Measurements from ENCODE around the gene TBC1D2. TPM values are rescaled to one million over a fixed set of nuclear protein-coding genes. Genes with fewer than 3 reads are reported as not detected.

Gene TBC1D2
- total RNA-seq, 2 experiments from 2014 or later: 1.5 TPM

DNA sequence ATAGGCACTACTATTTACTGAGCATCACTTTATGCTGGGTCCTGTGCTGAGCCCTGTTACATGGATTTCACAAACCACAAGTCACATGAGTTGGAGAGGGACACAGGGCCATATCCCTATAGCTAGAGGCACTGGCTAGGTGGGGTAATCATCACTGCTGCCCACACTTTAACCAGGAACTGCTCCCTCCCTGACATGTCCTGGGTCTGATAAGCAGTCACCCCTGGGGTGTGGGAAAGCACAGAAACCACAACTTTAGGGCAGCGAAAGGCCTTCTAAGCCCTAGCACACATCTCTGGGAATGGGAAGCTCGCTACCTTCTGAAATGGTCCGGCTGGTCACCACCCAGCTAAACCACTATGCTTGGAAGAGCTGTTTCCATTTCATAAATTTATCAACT, 15.0 kb downstream of the TBC1D2 start:
- TF ChIP-seq, protein P1, sequence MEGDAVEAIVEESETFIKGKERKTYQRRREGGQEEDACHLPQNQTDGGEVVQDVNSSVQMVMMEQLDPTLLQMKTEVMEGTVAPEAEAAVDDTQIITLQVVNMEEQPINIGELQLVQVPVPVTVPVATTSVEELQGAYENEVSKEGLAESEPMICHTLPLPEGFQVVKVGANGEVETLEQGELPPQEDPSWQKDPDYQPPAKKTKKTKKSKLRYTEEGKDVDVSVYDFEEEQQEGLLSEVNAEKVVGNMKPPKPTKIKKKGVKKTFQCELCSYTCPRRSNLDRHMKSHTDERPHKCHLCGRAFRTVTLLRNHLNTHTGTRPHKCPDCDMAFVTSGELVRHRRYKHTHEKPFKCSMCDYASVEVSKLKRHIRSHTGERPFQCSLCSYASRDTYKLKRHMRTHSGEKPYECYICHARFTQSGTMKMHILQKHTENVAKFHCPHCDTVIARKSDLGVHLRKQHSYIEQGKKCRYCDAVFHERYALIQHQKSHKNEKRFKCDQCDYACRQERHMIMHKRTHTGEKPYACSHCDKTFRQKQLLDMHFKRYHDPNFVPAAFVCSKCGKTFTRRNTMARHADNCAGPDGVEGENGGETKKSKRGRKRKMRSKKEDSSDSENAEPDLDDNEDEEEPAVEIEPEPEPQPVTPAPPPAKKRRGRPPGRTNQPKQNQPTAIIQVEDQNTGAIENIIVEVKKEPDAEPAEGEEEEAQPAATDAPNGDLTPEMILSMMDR (IDR thresholded peaks at IDR 0.05): no peak
- no peak for ATAC-seq
- DNase-seq: no peak
- POLR2A ChIA-PET: interaction anchor here (1.2 kb wide), 1 partner anchor 15 kb away, joined by 3 read pairs; the partner anchor contains the start of gene TBC1D2
- H3K27me3 Mint-ChIP-seq: no peaks in the 10 kb centered on the region
- no peaks in the 10 kb centered on the region for H3K9me3 Mint-ChIP-seq
- no peaks in the 10 kb centered on the region for H3K36me3 Mint-ChIP-seq (ENCODE audit: low read depth)
- no peaks in the 10 kb centered on the region for H3K4me1 Mint-ChIP-seq (ENCODE audit: low read depth)
- no peak overlapping the region for H3K27ac Mint-ChIP-seq
- intact Hi-C loops (cut with micrococcal nuclease): no loop called here
- CTCF ChIA-PET: no interaction called here
- H3K4me3 Mint-ChIP-seq: no peak overlapping the region

DNA sequence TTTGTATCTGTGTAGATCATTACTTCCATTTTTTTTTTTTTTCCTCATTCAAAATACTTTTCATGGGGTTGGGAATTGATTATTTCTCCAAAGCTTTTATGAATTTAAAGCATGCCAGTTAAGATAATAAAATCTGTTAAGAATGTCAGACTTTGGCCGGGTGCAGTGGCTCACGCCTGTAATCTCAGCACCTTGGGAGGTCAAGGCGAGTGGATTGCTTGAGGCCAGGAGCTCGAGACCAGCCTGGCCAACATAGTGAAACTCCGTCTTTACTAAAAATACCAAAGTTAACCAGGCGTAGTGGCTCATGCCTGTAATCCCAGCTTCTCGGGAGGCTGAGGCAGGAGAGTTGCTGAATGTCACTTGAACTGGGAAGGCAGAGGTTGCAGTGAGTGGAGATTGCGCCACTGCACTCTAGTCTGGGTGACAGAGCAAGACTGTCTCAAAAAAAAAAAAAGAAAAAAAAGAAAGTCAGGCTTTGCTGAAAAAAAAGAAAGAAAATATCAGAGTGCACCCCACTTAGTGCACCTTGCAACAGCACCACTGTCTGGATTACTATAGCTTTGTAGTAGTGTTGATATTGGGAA, 18.5 kb downstream of the TBC1D2 start:
- POLR2A ChIA-PET: no interaction called here
- H3K4me3 Mint-ChIP-seq: no peak overlapping the region
- no peaks in the 10 kb centered on the region for H3K27me3 Mint-ChIP-seq
- no peaks in the 10 kb centered on the region for H3K9me3 Mint-ChIP-seq
- intact Hi-C loops (cut with micrococcal nuclease): no loop called here
- no peaks in the 10 kb centered on the region for H3K36me3 Mint-ChIP-seq (ENCODE audit: low read depth)
- no peak for DNase-seq
- H3K4me1 Mint-ChIP-seq (ENCODE audit: low read depth): no peaks in the 10 kb centered on the region
- no peak overlapping the region for H3K27ac Mint-ChIP-seq
- no peak for ATAC-seq
- TF ChIP-seq, protein P1 (IDR thresholded peaks at IDR 0.05): no peak
- CTCF ChIA-PET: no interaction called here

DNA sequence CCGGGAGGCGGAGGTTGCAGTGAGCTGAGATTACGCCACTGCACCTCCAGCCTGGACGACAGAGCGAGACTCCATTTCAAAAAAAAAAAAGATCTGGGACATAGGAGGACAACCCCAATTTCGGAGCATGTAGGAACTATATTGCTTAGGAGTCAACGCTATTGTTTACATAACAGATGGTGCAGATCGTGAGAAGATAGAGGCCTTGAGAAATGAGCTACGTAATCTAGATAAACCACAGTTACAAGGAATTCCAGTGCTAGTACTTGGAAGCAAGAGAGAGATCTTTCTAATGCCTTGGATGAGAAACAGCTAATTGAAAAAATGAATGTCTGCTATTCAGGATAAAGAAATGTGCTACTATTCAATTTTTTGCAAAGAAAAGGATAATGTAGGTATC, 20.3 kb downstream of the TBC1D2 start:
- ChIA-PET POLR2A (interaction anchor here (1.1 to 1.3 kb wide), 2 partner anchors 9 to 13 kb away, joined by 3 to 5 read pairs; no protein-coding TSS in a partner anchor), CTCF (interaction anchor here (1.0 to 2.7 kb wide), 6 partner anchors 10 to 161 kb away, joined by 3 to 10 read pairs (median 7); partner anchors contain the start of gene CORO2A)

DNA sequence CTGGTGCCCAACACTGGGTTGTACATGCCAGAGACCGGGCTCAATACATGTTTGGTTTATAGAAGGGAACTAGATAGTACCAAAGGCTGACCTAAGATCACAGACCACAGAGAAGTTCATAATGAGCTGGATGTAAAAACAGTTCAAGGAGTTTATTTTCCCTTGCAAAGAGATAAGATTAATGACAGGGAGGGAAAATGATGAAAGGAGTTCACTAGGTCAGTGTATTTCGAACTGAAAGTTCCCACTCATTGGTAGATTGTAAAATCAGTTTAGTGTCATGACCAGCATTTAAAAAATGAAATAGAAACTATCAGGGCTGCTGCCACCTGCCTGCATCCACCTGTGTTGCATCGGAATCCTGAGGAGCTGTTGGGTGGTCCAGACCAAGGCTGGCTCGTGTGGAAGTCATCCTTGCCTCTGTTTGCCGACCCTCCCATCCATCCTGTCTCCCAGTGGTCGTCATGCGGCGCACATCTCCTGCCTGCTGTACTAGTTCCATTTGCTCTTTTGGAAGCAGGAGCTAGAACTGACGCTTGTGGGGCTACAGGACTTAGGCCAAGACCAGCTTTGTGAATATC, 21.1 kb downstream of the TBC1D2 start:
- POLR2A ChIA-PET: interaction anchor here (1.1 kb wide), 1 partner anchor 14 kb away, joined by 3 read pairs; no protein-coding TSS in a partner anchor
- Mint-ChIP-seq H3K36me3 (ENCODE audit: low read depth) (no peaks in the 10 kb centered on the region), H3K27ac (no peak overlapping the region), H3K9me3 (no peaks in the 10 kb centered on the region), H3K4me3 (no peak overlapping the region), H3K4me1 (ENCODE audit: low read depth) (no peaks in the 10 kb centered on the region), H3K27me3 (no peaks in the 10 kb centered on the region)
- DNase-seq (no peak), ATAC-seq (no peak)
- TF ChIP-seq, protein P1 (IDR thresholded peaks at IDR 0.05): no peak
- intact Hi-C loops (cut with micrococcal nuclease): no loop called here
- CTCF ChIA-PET: interaction anchor here (1.0 to 2.7 kb wide), 5 partner anchors 11 to 160 kb away, joined by 3 to 10 read pairs (median 8); partner anchors contain the start of gene CORO2A

More for the DNA sequence above, 20.3 kb downstream of the TBC1D2 start:
- Mint-ChIP-seq H3K36me3 (ENCODE audit: low read depth) (no peaks in the 10 kb centered on the region), H3K27me3 (no peaks in the 10 kb centered on the region), H3K9me3 (no peaks in the 10 kb centered on the region), H3K4me1 (ENCODE audit: low read depth) (no peaks in the 10 kb centered on the region), H3K27ac (no peak overlapping the region), H3K4me3 (no peak overlapping the region)
- intact Hi-C loops (cut with micrococcal nuclease): no loop called here
- ATAC-seq (no peak), DNase-seq (no peak)
- TF ChIP-seq, protein P1 (IDR thresholded peaks at IDR 0.05): no peak

DNA sequence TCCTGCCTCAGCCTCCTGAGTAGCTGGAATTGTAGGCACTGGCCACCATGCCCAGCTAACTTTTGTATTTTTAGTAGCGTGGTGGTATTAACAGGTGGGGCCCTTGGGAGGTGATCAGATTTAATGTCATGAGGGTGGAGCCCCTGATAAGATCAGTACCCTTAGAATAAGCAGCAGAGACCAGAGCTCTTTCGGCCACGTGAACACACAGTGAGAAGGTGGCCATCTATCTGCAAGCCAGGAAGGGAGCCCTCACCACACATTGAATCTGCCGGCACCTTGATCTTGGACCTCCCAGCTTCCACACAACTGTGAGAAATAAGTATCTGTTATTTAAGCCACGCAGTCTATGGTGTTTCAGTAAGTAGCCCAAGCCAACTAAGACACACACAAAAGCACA, 22.5 kb downstream of the TBC1D2 start:
- Mint-ChIP-seq H3K36me3 (ENCODE audit: low read depth) (peaks cover 2% of the 10 kb centered on the region), H3K27me3 (no peaks in the 10 kb centered on the region), H3K4me3 (no peak overlapping the region), H3K9me3 (no peaks in the 10 kb centered on the region), H3K4me1 (ENCODE audit: low read depth) (no peaks in the 10 kb centered on the region), H3K27ac (no peak overlapping the region)
- TF ChIP-seq, protein P1 (IDR thresholded peaks at IDR 0.05): no peak
- intact Hi-C loops (cut with micrococcal nuclease): no loop called here
- ATAC-seq (no peak), DNase-seq (no peak)
- POLR2A ChIA-PET: no interaction called here
- CTCF ChIA-PET: interaction anchor here (0.6 to 0.8 kb wide), 3 partner anchors 23 to 48 kb away, joined by 3 to 5 read pairs (median 4); no protein-coding TSS in a partner anchor

Measured in activated CD8-positive, alpha-beta T cell treated with anti-CD3 and anti-CD28 coated beads for 36 hours (primary cell).